ENCODE results near the gene SFXN5. TPM values are rescaled to one million over a fixed set of nuclear protein-coding genes. Genes with fewer than 3 reads are reported as not detected.

SFXN5 gene
- total and polyA plus RNA-seq, 2 donors (not counting 3 experiments of a cell fraction or from before 2014, with no cell fraction given), result 18.7 to 28.6 TPM

- Histone ChIP-seq H3K27ac (ENCODE audit: insufficient read depth, low read depth, low read length) (no peak overlapping the region), H3K4me3 (replicated peaks in 1 of 3; ENCODE audit: insufficient read depth in 1 of 3, low read depth in 1 of 3, low read length in 3 of 3) (no peak overlapping the region), H4K20me1 (replicated peaks; ENCODE audit: control insufficient read depth, extremely low read depth, insufficient read depth, low read length) (peaks cover 2% of the 10 kb centered on the region), H3K4me1 (ENCODE audit: control insufficient read depth, extremely low read depth, insufficient read depth, low read length) (peaks cover 21% of the 10 kb centered on the region), H3K9me3 (replicated peaks; ENCODE audit: control insufficient read depth, insufficient read depth, low read length) (no peaks in the 10 kb centered on the region), H2AFZ (ENCODE audit: low read depth, low read length) (no peak overlapping the region), H3K4me2 (ENCODE audit: insufficient read depth, low read length) (no peak overlapping the region), H3K79me2 (ENCODE audit: control insufficient read depth, insufficient read depth, low read length) (peaks cover 90% of the 10 kb centered on the region), H3K9me1 (replicated peaks; ENCODE audit: control insufficient read depth, extremely low read depth, insufficient read depth, low read length) (no peaks in the 10 kb centered on the region), H3K9ac (replicated peaks; ENCODE audit: extremely low read depth, insufficient read depth, low read length) (no peak overlapping the region), H3K36me3 (ENCODE audit: control insufficient read depth in 2 of 2, extremely low read depth in 1 of 2, insufficient read depth in 2 of 2, low read length in 2 of 2) (peaks cover 0 to 3% of the 10 kb centered on the region in 2 experiments), H3K27me3 (ENCODE audit: control insufficient read depth in 2 of 2, insufficient read depth in 2 of 2, low read length in 2 of 2) (no peaks in the 10 kb centered on the region)
- FAIRE-seq, result no peak
- ChIA-PET POLR2A (interaction anchor here (0.7 kb wide), 1 partner anchor 51 kb away, joined by 3 read pairs; no protein-coding TSS in a partner anchor), CTCF (interaction anchor here (0.8 to 1.5 kb wide), 3 partner anchors 11 to 78 kb away, joined by 3 to 5 read pairs (median 3); no protein-coding TSS in a partner anchor)
- no peak for DNase-seq (ENCODE audit: low read depth, low spot score)
- intact Hi-C loops (cut with micrococcal nuclease) (no loop called here), dilution Hi-C loops (cut with MboI; ENCODE audit: extremely low pct_ligation_motif_present, low sequenced_read_pairs) (no loop called here)
- BruUV-seq (replicated peaks), result no TSS peak
- TF ChIP-seq EZH2 (IDR thresholded peaks at IDR 0.05; ENCODE audit: borderline replicate concordance, low read depth, low read length, severe bottlenecking), result no peak
- no peak for TF ChIP-seq FOS (IDR thresholded peaks at IDR 0.05; ENCODE audit: borderline replicate concordance, insufficient read depth, low read length)
- TF ChIP-seq JUN (IDR thresholded peaks at IDR 0.05; ENCODE audit: borderline replicate concordance, insufficient read depth, insufficient read length, low read depth), result no peak
- TF ChIP-seq MAX (IDR thresholded peaks at IDR 0.05; ENCODE audit: insufficient read depth, insufficient read length), result no peak
- TF ChIP-seq GATA2 (IDR thresholded peaks at IDR 0.05; ENCODE audit: insufficient read depth, insufficient read length, low read depth, low read length), result no peak
- TF ChIP-seq POLR2AphosphoS5 (IDR thresholded peaks at IDR 0.05; ENCODE audit: insufficient read depth, low read depth, low read length), result no peak
- no peak for TF ChIP-seq MYC (IDR thresholded peaks at IDR 0.05; ENCODE audit: low read depth, low read length)
- no peak for TF ChIP-seq POLR2A (IDR thresholded peaks at IDR 0.05; ENCODE audit: low read depth, low read length)
- TF ChIP-seq CTCF (IDR thresholded peaks at IDR 0.05; ENCODE audit: extremely low read depth in 1 of 2, insufficient read depth in 1 of 2, low read depth in 1 of 2, low read length in 2 of 2), result no peak
Observed at GRCh38 chr2:73099486-73099885, 28.0 kb upstream of the SFXN5 start.
